GM12892 (cell line): ENCODE data around the gene SKIC2.
"Not testable (repeated sequence)": the region's sequence is repeated elsewhere in the genome, so short reads cannot be mapped to it uniquely, and the experiment has no call there.

ENCODE experiments used
- DNase-seq: peaks from one replicate; pipeline ENCODE4 v3.0.0; 2011; ENCODE audit not compliant: insufficient read length
- FAIRE-seq: peaks from 2 replicates; lab custom pipeline; 2011; peaks lifted over from hg19 to GRCh38; lab: Jason Lieb, UNC
- POLR2A ChIP-seq: IDR thresholded peaks from 2 replicates; pipeline ENCODE4 v1.6.1; 2011; ENCODE audit warnings: low read depth, low read length, control low read depth
- POLR2AphosphoS5 ChIP-seq: IDR thresholded peaks from 2 replicates; pipeline ENCODE4 v1.6.1; 2011; ENCODE audit warnings: low read depth, low read length, control low read depth
- TAF1 ChIP-seq: IDR thresholded peaks from 2 replicates; pipeline ENCODE4 v1.6.1; 2011; ENCODE audit warnings: low read depth, mild to moderate bottlenecking, control low read depth, low read length, borderline replicate concordance

The SKIC2 gene

DNA sequence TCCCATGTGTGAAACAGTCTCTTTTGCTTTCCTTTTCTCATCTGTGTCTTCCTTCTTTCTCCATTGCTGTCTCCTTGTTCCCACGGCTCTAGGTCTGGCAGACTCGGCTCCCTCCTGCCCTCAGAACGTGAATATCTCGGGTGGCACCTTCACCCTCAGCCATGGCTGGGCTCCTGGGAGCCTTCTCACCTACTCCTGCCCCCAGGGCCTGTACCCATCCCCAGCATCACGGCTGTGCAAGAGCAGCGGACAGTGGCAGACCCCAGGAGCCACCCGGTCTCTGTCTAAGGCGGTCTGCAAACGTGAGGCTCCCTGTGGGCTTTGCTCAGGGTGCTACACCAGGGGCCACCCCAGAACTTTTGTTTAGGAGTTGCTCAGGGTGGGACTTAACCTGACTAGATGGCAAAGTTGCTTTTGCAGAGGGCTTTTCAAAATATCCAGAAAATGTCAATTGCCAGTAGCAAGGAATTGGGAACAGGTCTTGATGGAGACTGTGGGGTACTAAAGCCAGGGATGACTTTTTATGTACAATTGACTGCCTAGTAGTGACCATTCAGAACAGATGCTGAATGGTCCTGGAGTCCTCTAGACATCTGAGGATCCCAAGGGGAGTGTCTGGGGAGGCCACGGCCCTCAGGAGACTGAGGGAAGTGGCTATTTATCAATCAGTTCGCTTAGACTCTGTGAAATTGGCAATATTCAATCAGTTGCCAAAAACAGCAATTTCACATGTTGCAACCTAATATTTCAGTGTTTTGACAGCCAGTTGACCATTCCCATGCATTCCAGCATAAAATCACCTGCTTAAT is 30.9 kb upstream of the SKIC2 start:
- FAIRE-seq, result no peak
- TF ChIP-seq POLR2AphosphoS5 (no peak), TAF1 (no peak)
- no peak for DNase-seq

DNA sequence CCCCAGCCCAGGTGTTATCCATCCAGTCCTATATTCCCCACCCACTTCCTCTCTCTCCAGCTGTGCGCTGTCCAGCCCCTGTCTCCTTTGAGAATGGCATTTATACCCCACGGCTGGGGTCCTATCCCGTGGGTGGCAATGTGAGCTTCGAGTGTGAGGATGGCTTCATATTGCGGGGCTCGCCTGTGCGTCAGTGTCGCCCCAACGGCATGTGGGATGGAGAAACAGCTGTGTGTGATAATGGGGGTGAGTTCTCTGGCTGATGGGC is 30.4 kb upstream of the SKIC2 start:
- TF ChIP-seq POLR2AphosphoS5 (no peak), TAF1 (no peak), POLR2A (no peak)
- no peak for FAIRE-seq
- DNase-seq, result no peak

DNA sequence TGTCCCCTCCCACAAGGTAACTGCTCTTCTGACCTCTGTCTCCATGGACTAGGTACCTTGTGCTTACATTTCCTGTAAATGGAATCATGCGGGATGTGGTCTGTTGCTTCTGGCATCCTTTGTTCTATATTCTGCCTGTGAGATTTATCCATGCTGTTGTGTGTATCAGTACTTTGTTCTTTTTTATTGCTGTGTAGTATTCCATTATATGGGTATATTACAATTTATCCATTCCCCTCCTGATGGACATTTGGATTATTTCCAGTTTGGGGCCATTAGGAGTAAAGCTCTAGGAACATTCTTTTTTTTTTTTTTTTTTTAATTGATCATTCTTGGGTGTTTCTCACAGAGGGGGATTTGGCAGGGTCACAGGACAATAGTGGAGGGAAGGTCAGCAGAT is 28.0 kb upstream of the SKIC2 start:
- DNase-seq (no peak), FAIRE-seq (no peak)
- TF ChIP-seq TAF1 (no peak), POLR2A (no peak), POLR2AphosphoS5 (no peak)

DNA sequence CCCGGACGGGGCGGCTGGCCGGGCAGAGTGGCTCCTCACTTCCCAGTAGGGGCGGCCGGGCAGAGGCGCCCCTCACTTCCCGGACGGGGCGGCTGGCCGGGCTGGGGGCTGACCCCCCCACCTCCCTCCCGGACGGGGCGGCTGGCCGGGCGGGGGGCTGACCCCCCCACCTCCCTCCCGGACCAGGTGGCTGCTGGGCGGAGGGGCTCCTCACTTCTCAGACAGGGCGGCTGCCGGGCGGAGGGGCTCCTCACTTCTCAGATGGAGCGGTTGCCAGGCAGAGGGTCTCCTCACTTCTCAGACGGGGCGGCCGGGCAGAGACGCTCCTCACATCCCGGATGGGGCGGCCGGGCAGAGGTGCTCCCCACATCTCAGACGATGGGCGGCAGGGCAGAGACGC is 26.8 kb upstream of the SKIC2 start:
- not testable (repeated sequence) for FAIRE-seq, DNase-seq

DNA sequence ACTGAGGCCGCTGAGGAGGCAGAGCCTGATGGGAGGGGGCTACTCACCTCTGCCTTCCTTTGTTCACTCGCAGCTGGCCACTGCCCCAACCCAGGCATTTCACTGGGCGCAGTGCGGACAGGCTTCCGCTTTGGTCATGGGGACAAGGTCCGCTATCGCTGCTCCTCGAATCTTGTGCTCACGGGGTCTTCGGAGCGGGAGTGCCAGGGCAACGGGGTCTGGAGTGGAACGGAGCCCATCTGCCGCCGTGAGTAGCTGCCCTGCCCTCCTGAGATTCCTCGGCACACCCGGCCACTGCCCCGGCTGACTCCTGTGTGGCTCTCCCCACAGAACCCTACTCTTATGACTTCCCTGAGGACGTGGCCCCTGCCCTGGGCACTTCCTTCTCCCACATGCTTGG is 25.4 kb upstream of the SKIC2 start:
- DNase-seq, result no peak

DNA sequence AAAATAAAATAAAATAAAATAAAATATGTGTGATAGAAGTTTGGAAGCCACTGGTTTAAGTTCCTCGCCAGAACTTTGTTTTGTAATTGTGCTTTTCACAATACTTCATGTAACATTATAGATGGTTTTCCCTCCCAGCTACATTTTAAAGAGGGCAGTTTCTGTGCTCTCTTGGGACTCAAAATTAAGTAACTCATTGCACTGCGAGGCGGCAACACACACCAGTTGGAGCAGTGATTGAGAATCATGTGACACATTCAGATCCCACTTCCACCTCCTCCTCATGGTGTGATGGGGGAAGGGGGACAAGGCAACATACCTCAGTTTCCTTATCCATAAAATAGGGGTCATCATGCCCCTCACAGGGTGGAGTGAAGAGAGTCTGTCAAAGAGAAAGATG is 24.0 kb upstream of the SKIC2 start:
- TF ChIP-seq TAF1 (no peak), POLR2AphosphoS5 (no peak), POLR2A (no peak)
- FAIRE-seq (no peak), DNase-seq (no peak)

More for the DNA sequence above, 25.4 kb upstream of the SKIC2 start:
- no peak for FAIRE-seq
- TF ChIP-seq POLR2A (no peak), POLR2AphosphoS5 (no peak), TAF1 (no peak)

DNA sequence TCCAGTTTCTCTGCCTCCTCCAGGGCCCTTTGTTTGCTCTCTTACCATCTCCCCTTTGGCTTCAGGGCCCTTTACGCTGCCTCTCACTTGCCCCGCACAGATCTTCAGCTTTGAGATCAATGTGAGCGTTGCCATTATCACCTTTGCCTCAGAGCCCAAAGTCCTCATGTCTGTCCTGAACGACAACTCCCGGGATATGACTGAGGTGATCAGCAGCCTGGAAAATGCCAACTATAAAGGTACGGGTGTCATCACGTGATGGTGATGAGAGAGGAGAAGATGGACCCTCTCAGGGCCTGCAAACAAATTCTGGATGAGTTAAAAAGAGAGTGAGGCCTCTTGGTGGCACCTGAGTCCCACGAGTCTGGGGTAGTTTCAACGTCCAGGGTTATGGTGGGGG is 23.2 kb upstream of the SKIC2 start:
- no peak for TF ChIP-seq POLR2AphosphoS5
- DNase-seq (no peak), FAIRE-seq (no peak)

DNA sequence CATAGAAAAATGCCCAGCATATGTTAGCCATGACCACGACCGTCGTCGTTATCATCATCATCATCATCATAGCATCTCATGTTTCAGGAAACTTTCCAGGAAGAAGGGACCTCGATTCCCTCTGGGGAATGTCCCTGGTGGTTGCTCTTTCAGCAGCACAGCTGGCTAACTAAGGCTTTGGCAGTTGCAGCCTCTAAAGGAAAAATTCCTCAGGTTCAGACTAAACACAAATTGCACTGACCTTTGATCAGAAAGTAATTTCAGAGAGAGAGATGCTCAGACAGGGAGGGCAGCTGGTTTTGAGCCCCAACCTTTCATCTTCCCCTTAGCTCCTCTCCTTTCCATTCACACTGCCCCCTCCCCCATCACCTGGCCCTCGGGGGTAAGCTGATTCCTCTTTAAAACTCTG is 18.7 kb upstream of the SKIC2 start:
- TF ChIP-seq TAF1 (no peak), POLR2A (no peak), POLR2AphosphoS5 (no peak)
- FAIRE-seq (no peak), DNase-seq (no peak)

DNA sequence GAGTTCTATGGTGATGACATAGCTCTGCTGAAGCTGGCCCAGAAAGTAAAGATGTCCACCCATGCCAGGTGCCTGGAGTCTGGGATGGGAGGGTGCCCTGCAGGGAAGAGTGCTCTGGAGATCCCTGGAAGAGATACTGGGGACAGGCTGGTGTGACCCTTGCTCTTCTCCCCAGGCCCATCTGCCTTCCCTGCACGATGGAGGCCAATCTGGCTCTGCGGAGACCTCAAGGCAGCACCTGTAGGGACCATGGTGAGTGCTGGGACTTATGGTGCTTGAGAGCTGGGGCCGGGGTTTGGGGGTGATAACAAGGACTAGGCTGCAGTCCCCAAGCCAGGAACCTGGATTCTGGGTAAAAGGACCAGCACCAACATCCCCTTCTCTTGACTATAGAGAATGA is 15.2 kb upstream of the SKIC2 start:
- DNase-seq (no peak), FAIRE-seq (no peak)
- TF ChIP-seq POLR2A, result no peak
- TF ChIP-seq POLR2AphosphoS5, result no peak
- TF ChIP-seq TAF1, result no peak

DNA sequence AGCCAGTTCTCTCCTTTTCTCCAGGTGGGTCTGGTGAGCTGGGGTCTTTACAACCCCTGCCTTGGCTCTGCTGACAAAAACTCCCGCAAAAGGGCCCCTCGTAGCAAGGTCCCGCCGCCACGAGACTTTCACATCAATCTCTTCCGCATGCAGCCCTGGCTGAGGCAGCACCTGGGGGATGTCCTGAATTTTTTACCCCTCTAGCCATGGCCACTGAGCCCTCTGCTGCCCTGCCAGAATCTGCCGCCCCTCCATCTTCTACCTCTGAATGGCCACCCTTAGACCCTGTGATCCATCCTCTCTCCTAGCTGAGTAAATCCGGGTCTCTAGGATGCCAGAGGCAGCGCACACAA is 13.8 kb upstream of the SKIC2 start:
- TF ChIP-seq POLR2AphosphoS5, result no peak
- no peak for TF ChIP-seq POLR2A
- TF ChIP-seq TAF1, result no peak
- FAIRE-seq (no peak), DNase-seq (no peak)

DNA sequence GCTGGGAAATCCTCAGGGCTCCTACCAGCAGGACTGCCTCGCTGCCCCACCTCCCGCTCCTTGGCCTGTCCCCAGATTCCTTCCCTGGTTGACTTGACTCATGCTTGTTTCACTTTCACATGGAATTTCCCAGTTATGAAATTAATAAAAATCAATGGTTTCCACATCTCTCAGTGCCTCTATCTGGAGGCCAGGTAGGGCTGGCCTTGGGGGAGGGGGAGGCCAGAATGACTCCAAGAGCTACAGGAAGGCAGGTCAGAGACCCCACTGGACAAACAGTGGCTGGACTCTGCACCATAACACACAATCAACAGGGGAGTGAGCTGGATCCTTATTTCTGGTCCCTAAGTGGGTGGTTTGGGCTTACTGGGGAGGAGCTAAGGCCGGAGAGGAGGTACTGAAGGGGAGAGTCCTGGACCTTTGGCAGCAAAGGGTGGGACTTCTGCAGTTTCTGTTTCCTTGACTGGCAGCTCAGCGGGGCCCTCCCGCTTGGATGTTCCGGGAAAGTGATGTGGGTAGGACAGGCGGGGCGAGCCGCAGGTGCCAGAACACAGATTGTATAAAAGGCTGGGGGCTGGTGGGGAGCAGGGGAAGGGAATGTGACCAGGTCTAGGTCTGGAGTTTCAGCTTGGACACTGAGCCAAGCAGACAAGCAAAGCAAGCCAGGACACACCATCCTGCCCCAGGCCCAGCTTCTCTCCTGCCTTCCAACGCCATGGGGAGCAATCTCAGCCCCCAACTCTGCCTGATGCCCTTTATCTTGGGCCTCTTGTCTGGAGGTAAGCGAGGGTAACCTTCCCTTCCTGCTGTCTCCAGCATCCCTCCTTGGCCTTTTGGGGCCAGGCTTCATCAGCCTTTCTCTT is 13.2 kb upstream of the SKIC2 start, which contains the start of gene CFB:
CFB (plus strand) TSS at position 589 of the 863 bp plus-strand sequence; CDS start at position 716, 127 bp downstream.
- DNase-seq (no peak), FAIRE-seq (no peak)
- TF ChIP-seq POLR2AphosphoS5, result no peak
- TF ChIP-seq POLR2A, result no peak
- no peak for TF ChIP-seq TAF1

DNA sequence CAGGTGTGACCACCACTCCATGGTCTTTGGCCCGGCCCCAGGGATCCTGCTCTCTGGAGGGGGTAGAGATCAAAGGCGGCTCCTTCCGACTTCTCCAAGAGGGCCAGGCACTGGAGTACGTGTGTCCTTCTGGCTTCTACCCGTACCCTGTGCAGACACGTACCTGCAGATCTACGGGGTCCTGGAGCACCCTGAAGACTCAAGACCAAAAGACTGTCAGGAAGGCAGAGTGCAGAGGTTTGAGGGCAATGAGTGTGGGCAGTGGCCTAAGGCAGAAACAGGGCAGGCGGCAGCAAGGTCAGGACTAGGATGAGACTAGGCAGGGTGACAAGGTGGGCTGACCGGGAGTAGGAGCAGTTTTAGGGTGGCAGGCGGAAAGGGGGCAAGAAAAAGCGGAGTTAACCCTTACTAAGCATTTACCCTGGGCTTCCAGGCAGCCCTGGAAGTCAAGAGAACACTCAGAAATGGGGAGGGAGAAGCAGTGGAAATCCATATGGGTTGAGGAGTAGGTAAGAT is 12.5 kb upstream of the SKIC2 start:
- TF ChIP-seq POLR2A (no peak), POLR2AphosphoS5 (no peak), TAF1 (no peak)
- DNase-seq, result no peak
- FAIRE-seq, result no peak
